ENCODE data around the gene DHX35. TPM values are rescaled to one million over a fixed set of nuclear protein-coding genes. Genes with fewer than 3 reads are reported as not detected.

Gene DHX35
- total and polyA plus RNA-seq, 2 of the 13 experiments (the other 11 are each of a cell fraction or from before 2014, with no cell fraction given), result 25.8 to 28.7 TPM

- TF ChIP-seq, protein P1, sequence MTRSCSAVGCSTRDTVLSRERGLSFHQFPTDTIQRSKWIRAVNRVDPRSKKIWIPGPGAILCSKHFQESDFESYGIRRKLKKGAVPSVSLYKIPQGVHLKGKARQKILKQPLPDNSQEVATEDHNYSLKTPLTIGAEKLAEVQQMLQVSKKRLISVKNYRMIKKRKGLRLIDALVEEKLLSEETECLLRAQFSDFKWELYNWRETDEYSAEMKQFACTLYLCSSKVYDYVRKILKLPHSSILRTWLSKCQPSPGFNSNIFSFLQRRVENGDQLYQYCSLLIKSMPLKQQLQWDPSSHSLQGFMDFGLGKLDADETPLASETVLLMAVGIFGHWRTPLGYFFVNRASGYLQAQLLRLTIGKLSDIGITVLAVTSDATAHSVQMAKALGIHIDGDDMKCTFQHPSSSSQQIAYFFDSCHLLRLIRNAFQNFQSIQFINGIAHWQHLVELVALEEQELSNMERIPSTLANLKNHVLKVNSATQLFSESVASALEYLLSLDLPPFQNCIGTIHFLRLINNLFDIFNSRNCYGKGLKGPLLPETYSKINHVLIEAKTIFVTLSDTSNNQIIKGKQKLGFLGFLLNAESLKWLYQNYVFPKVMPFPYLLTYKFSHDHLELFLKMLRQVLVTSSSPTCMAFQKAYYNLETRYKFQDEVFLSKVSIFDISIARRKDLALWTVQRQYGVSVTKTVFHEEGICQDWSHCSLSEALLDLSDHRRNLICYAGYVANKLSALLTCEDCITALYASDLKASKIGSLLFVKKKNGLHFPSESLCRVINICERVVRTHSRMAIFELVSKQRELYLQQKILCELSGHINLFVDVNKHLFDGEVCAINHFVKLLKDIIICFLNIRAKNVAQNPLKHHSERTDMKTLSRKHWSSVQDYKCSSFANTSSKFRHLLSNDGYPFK (CRISPR knock-in tag; IDR thresholded peaks at IDR 0.05; ENCODE audit: borderline replicate concordance), result no peak
- peak; percentile 71 for TF ChIP-seq GATAD2A (CRISPR knock-in tag; IDR thresholded peaks at IDR 0.05)
- no peak for TF ChIP-seq ZSCAN9 (CRISPR knock-in tag; IDR thresholded peaks at IDR 0.05; ENCODE audit: borderline replicate concordance)
- TF ChIP-seq, protein P2, sequence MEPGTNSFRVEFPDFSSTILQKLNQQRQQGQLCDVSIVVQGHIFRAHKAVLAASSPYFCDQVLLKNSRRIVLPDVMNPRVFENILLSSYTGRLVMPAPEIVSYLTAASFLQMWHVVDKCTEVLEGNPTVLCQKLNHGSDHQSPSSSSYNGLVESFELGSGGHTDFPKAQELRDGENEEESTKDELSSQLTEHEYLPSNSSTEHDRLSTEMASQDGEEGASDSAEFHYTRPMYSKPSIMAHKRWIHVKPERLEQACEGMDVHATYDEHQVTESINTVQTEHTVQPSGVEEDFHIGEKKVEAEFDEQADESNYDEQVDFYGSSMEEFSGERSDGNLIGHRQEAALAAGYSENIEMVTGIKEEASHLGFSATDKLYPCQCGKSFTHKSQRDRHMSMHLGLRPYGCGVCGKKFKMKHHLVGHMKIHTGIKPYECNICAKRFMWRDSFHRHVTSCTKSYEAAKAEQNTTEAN (CRISPR knock-in tag; conservative IDR thresholded peaks at IDR 0.05), result peak; percentile 72
- TF ChIP-seq ZEB1 (IDR thresholded peaks at IDR 0.05; ENCODE audit: insufficient replicate concordance, low read depth), result peak; percentile 53
- TF ChIP-seq, protein P3, sequence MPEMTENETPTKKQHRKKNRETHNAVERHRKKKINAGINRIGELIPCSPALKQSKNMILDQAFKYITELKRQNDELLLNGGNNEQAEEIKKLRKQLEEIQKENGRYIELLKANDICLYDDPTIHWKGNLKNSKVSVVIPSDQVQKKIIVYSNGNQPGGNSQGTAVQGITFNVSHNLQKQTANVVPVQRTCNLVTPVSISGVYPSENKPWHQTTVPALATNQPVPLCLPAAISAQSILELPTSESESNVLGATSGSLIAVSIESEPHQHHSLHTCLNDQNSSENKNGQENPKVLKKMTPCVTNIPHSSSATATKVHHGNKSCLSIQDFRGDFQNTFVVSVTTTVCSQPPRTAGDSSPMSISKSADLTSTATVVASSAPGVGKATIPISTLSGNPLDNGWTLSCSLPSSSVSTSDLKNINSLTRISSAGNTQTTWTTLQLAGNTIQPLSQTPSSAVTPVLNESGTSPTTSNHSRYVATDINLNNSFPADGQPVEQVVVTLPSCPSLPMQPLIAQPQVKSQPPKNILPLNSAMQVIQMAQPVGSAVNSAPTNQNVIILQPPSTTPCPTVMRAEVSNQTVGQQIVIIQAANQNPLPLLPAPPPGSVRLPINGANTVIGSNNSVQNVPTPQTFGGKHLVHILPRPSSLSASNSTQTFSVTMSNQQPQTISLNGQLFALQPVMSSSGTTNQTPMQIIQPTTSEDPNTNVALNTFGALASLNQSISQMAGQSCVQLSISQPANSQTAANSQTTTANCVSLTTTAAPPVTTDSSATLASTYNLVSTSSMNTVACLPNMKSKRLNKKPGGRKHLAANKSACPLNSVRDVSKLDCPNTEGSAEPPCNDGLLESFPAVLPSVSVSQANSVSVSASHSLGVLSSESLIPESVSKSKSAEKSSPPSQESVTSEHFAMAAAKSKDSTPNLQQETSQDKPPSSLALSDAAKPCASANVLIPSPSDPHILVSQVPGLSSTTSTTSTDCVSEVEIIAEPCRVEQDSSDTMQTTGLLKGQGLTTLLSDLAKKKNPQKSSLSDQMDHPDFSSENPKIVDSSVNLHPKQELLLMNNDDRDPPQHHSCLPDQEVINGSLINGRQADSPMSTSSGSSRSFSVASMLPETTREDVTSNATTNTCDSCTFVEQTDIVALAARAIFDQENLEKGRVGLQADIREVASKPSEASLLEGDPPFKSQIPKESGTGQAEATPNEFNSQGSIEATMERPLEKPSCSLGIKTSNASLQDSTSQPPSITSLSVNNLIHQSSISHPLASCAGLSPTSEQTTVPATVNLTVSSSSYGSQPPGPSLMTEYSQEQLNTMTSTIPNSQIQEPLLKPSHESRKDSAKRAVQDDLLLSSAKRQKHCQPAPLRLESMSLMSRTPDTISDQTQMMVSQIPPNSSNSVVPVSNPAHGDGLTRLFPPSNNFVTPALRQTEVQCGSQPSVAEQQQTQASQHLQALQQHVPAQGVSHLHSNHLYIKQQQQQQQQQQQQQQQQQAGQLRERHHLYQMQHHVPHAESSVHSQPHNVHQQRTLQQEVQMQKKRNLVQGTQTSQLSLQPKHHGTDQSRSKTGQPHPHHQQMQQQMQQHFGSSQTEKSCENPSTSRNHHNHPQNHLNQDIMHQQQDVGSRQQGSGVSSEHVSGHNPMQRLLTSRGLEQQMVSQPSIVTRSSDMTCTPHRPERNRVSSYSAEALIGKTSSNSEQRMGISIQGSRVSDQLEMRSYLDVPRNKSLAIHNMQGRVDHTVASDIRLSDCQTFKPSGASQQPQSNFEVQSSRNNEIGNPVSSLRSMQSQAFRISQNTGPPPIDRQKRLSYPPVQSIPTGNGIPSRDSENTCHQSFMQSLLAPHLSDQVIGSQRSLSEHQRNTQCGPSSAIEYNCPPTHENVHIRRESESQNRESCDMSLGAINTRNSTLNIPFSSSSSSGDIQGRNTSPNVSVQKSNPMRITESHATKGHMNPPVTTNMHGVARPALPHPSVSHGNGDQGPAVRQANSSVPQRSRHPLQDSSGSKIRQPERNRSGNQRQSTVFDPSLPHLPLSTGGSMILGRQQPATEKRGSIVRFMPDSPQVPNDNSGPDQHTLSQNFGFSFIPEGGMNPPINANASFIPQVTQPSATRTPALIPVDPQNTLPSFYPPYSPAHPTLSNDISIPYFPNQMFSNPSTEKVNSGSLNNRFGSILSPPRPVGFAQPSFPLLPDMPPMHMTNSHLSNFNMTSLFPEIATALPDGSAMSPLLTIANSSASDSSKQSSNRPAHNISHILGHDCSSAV (CRISPR knock-in tag; IDR thresholded peaks at IDR 0.05; ENCODE audit: borderline replicate concordance), result no peak
- TF ChIP-seq, protein P4, sequence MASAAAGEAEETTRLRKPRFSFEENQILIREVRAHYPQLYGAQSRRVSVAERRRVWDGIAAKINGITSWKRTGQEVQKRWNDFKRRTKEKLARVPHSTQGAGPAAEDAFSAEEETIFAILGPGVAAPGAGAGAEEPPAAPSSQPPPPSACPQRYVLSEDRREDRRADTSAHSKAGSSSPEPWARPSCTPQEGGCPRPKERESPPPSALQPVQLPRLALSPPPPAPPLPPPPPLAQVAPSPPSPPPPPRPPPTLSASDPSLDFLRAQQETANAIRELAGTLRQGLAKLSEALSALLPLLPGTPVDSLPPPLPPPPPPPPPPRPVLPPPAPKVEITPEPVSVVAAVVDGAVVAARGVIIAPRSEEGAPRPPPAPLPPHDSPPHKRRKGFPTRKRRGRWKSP (CRISPR knock-in tag; IDR thresholded peaks at IDR 0.05), result no peak
- TF ChIP-seq CBFB (CRISPR knock-in tag; IDR thresholded peaks at IDR 0.05), result 0 out of 2 replicates have a peak, but pooled peaks have one; percentile 26
- no peak for TF ChIP-seq RFXANK (CRISPR knock-in tag; IDR thresholded peaks at IDR 0.05)
- no peak for TF ChIP-seq RELA (CRISPR knock-in tag; IDR thresholded peaks at IDR 0.05)
- no peak for TF ChIP-seq SKI (IDR thresholded peaks at IDR 0.05; ENCODE audit: partially characterized antibody)
- TF ChIP-seq ZNF317 (CRISPR knock-in tag; IDR thresholded peaks at IDR 0.05), result no peak
- TF ChIP-seq ZC3H13 (CRISPR knock-in tag; IDR thresholded peaks at IDR 0.05), result peak; percentile 69; the same call in 1 of the 2 replicates
- no peak for TF ChIP-seq BATF2 (CRISPR knock-in tag; IDR thresholded peaks at IDR 0.05)
These were observed 38.1 kb downstream of the DHX35 start (continued) for GRCh38 chr20:38999965-39000910.

All from HepG2 (cell line).